Neutrophil (primary cell): ENCODE results near the gene TARBP2.

Experiments
- H3K27ac ChIP-seq: fragments of 200-600 bp; sonication (generic); 2 replicates; pipeline ENCODE4 v1.5.1; 2016; ENCODE audit warnings: mild to moderate bottlenecking, moderate library complexity
- H3K27me3 ChIP-seq: fragments of 200-600 bp; sonication (generic); 2 replicates; pipeline ENCODE4 v1.6.0; 2016; ENCODE audit warnings: mild to moderate bottlenecking
- H3K36me3 ChIP-seq: fragments of 200-600 bp; sonication (generic); 2 replicates; pipeline ENCODE4 v1.5.1; 2017
- H3K4me1 ChIP-seq, 2 experiments: fragments of 200-600 bp in 1 of 2; sonication (generic) in 1 of 2; 1 replicate in 1 of 2; 2 replicates in 1 of 2; pipeline versions ENCODE4 v1.5.1 to v1.6.1; 2013 to 2016; ENCODE audit warnings: low read depth in 1 of 2, low read length in 1 of 2, mild to moderate bottlenecking in 1 of 2, moderate library complexity in 1 of 2; ENCODE audit not compliant: control insufficient read depth in 1 of 2, insufficient read depth in 1 of 2
- H3K4me3 ChIP-seq, 2 experiments: fragments of 200-600 bp in 1 of 2; sonication (generic) in 1 of 2; 1 replicate in 1 of 2; 2 replicates in 1 of 2; pipeline ENCODE4 v1.5.1; 2013 to 2016; ENCODE audit warnings: low read depth in 1 of 2, low read length in 1 of 2, mild to moderate bottlenecking in 1 of 2, moderate library complexity in 1 of 2
- H3K9me3 ChIP-seq: fragments of 200-600 bp; sonication (generic); 2 replicates; pipeline ENCODE4 v1.5.1; 2016
- TF ChIP-seq, protein P1 (sequence below): fragments of 200-600 bp; sonication (generic); IDR thresholded peaks from 2 replicates; pipeline ENCODE4 v1.5.1; 2016; ENCODE audit warnings: antibody characterized with exemption

The TARBP2 gene

DNA sequence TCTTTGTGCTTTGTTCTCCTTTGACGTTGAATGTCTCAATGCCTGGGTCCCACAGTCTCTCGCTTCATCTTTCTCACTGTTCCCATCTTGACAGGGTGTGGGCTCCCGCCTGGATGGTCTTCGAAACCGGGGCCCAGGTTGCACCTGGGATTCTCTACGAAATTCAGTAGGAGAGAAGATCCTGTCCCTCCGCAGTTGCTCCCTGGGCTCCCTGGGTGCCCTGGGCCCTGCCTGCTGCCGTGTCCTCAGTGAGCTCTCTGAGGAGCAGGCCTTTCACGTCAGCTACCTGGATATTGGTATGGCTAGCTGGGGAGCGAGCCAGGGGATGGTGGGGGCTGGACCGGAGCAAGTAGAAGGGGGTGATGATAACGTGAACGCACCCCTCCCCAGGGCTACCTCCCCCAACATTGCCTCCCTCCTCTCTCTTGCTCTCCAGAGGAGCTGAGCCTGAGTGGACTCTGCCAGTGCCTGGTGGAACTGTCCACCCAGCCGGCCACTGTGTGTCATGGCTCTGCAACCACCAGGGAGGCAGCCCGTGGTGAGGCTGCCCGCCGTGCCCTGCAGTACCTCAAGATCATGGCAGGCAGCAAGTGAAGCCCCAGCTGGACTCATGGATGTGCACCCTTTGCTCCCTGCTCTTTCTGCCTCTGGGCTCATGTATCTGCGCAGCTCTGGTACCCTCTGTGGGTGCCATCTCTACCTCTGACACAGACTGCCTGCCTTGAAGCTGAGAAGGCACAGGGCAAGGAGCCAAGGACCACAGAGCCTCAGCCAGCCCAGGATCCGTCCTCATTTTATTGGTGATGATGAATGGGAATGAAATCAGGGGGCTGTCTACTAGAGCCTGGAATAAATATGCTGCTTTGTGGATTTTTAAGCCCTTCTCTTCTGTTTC is 4.7 kb downstream of the TARBP2 start:
- TF ChIP-seq, protein P1, sequence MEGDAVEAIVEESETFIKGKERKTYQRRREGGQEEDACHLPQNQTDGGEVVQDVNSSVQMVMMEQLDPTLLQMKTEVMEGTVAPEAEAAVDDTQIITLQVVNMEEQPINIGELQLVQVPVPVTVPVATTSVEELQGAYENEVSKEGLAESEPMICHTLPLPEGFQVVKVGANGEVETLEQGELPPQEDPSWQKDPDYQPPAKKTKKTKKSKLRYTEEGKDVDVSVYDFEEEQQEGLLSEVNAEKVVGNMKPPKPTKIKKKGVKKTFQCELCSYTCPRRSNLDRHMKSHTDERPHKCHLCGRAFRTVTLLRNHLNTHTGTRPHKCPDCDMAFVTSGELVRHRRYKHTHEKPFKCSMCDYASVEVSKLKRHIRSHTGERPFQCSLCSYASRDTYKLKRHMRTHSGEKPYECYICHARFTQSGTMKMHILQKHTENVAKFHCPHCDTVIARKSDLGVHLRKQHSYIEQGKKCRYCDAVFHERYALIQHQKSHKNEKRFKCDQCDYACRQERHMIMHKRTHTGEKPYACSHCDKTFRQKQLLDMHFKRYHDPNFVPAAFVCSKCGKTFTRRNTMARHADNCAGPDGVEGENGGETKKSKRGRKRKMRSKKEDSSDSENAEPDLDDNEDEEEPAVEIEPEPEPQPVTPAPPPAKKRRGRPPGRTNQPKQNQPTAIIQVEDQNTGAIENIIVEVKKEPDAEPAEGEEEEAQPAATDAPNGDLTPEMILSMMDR = no peak
- no peak overlapping the region for H3K4me3 ChIP-seq
- H3K9me3 ChIP-seq = no peaks in the 10 kb centered on the region
- no peak overlapping the region for H3K27ac ChIP-seq
- peaks cover 16% of the 10 kb centered on the region for H3K36me3 ChIP-seq
- H3K4me1 ChIP-seq = peaks cover 14 to 20% of the 10 kb centered on the region in 2 experiments
- no peaks in the 10 kb centered on the region for H3K27me3 ChIP-seq

- TF ChIP-seq, protein P1 = no peak
- Histone ChIP-seq H3K4me1 (peaks cover 13 to 17% of the 10 kb centered on the region in 2 experiments), H3K27ac (no peak overlapping the region), H3K9me3 (no peaks in the 10 kb centered on the region), H3K27me3 (no peaks in the 10 kb centered on the region), H3K36me3 (peaks cover 22% of the 10 kb centered on the region), H3K4me3 (no peak overlapping the region)
Observed at GRCh38 chr12:53506450-53506785, 5.3 kb downstream of the TARBP2 start.

- Histone ChIP-seq H3K9me3 (no peaks in the 10 kb centered on the region), H3K36me3 (peaks cover 28% of the 10 kb centered on the region), H3K27me3 (no peaks in the 10 kb centered on the region), H3K4me3 (no peak within 1 kb of the TSS), H3K4me1 (peaks cover 7 to 11% of the 10 kb centered on the region in 2 experiments), H3K27ac (no peak within 1 kb of the TSS)
- TF ChIP-seq, protein P1 = no peak
Observed at GRCh38 chr12:53506881-53507602, 6.0 kb downstream of the TARBP2 start, which contains the start of gene NPFF. Gene NPFF, minus strand, starts transcription at chr12:53507484. Its CDS starts 10 bp downstream, at chr12:53507474.

GRCh38 chr12:53507603-53507885 is 6.5 kb downstream of the TARBP2 start:
- Histone ChIP-seq H3K36me3 (peaks cover 33% of the 10 kb centered on the region), H3K4me1 (peaks cover 7 to 10% of the 10 kb centered on the region in 2 experiments), H3K27me3 (no peaks in the 10 kb centered on the region), H3K9me3 (no peaks in the 10 kb centered on the region), H3K27ac (no peak overlapping the region), H3K4me3 (no peak overlapping the region)
- TF ChIP-seq, protein P1 = no peak

- Histone ChIP-seq H3K27ac (peak overlapping the region; percentile 30), H3K9me3 (no peaks in the 10 kb centered on the region), H3K4me3 (no peak overlapping the region), H3K4me1 (peaks cover 7 to 10% of the 10 kb centered on the region in 2 experiments), H3K27me3 (no peaks in the 10 kb centered on the region), H3K36me3 (peaks cover 44% of the 10 kb centered on the region)
- TF ChIP-seq, protein P1 = peak; percentile 96
Observed at GRCh38 chr12:53508534-53509170, 7.6 kb downstream of the TARBP2 start.
